Activated CD4-positive, alpha-beta T cell treated with anti-CD3 and anti-CD28 coated beads for 1 hour (primary cell): ENCODE measurements around the gene SVIP.

ENCODE experiments used
- DNase-seq: peaks from one replicate; pipeline ENCODE4 v3.0.0-alpha.2; 2020

SVIP gene

GRCh38 chr11:22829231-22830081 is at the start of gene SVIP:
Gene SVIP (minus strand): TSS chr11:22829801. CDS start chr11:22829748, 53 bp downstream.
- DNase-seq: peak; percentile 85

- no peak for DNase-seq
Measured at GRCh38 chr11:22878604-22879003, 49.0 kb upstream of the SVIP start.

- DNase-seq: no peak
Measured at GRCh38 chr11:22878039-22878438, 48.4 kb upstream of the SVIP start.

GRCh38 chr11:22875869-22876473 is 46.4 kb upstream of the SVIP start:
- peak; percentile 10 for DNase-seq

GRCh38 chr11:22869325-22869724 is 39.7 kb upstream of the SVIP start:
- DNase-seq: no peak

- DNase-seq: no peak
Measured at GRCh38 chr11:22860241-22860640, 30.6 kb upstream of the SVIP start, which contains the start of gene CCDC179. Gene CCDC179 (minus strand): TSS chr11:22860474. CDS start chr11:22860421, 53 bp downstream.

GRCh38 chr11:22859756-22860155 is 30.2 kb upstream of the SVIP start:
- no peak for DNase-seq

- DNase-seq: no peak
Measured at GRCh38 chr11:22851477-22851876, 21.9 kb upstream of the SVIP start.

GRCh38 chr11:22846726-22847125 is 17.1 kb upstream of the SVIP start:
- no peak for DNase-seq

GRCh38 chr11:22832315-22833015 is 2.9 kb upstream of the SVIP start:
- DNase-seq: no peak

- no peak for DNase-seq
Measured at GRCh38 chr11:22830082-22830414, 447 bp upstream of the SVIP start.

- no peak for DNase-seq
Measured at GRCh38 chr11:22828373-22828772, 1.2 kb downstream of the SVIP start.

GRCh38 chr11:22822203-22822602 is 7.4 kb downstream of the SVIP start:
- no peak for DNase-seq

GRCh38 chr11:22809893-22810292 is 19.7 kb downstream of the SVIP start:
- no peak for DNase-seq

GRCh38 chr11:22808571-22809197 is 20.9 kb downstream of the SVIP start:
- DNase-seq: no peak

- DNase-seq: no peak
Measured at GRCh38 chr11:22807855-22808570, 21.6 kb downstream of the SVIP start.

GRCh38 chr11:22807391-22807790 is 22.2 kb downstream of the SVIP start:
- no peak for DNase-seq

- DNase-seq: no peak
Measured at GRCh38 chr11:22802861-22803260, 26.7 kb downstream of the SVIP start.

GRCh38 chr11:22800482-22800881 is 29.1 kb downstream of the SVIP start:
- DNase-seq: no peak

GRCh38 chr11:22798901-22799300 is 30.7 kb downstream of the SVIP start:
- no peak for DNase-seq

- DNase-seq: no peak
Measured at GRCh38 chr11:22797047-22797446, 32.6 kb downstream of the SVIP start.

- DNase-seq: no peak
Measured at GRCh38 chr11:22795914-22796313, 33.7 kb downstream of the SVIP start.

GRCh38 chr11:22792497-22792896 is 37.1 kb downstream of the SVIP start:
- no peak for DNase-seq
